ENCODE measurements around the gene NXNL1.

DNA sequence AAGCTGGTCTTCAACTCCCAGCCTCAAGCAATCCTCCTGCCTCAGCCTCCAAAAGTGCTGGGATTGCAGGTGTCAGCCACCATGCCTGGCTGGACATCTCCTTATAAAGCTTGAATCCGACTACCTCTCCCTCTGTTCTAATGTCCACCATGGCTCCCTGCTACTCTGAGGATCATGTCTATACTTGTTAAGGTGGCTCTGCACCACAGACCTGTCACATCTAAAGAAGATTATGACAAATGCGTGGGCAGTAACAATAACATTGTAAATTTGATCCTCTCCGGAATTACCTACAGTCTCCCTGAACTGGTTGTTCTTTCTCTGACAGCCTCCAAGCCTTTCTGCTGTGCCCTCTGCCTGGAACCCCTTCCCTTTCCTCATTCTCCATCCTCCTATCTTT, 1.8 kb downstream of the NXNL1 start:
- no peak for TF ChIP-seq POLR2AphosphoS5 (IDR thresholded peaks at IDR 0.05; ENCODE audit: low read depth, low read length)
- TF ChIP-seq, protein P1, sequence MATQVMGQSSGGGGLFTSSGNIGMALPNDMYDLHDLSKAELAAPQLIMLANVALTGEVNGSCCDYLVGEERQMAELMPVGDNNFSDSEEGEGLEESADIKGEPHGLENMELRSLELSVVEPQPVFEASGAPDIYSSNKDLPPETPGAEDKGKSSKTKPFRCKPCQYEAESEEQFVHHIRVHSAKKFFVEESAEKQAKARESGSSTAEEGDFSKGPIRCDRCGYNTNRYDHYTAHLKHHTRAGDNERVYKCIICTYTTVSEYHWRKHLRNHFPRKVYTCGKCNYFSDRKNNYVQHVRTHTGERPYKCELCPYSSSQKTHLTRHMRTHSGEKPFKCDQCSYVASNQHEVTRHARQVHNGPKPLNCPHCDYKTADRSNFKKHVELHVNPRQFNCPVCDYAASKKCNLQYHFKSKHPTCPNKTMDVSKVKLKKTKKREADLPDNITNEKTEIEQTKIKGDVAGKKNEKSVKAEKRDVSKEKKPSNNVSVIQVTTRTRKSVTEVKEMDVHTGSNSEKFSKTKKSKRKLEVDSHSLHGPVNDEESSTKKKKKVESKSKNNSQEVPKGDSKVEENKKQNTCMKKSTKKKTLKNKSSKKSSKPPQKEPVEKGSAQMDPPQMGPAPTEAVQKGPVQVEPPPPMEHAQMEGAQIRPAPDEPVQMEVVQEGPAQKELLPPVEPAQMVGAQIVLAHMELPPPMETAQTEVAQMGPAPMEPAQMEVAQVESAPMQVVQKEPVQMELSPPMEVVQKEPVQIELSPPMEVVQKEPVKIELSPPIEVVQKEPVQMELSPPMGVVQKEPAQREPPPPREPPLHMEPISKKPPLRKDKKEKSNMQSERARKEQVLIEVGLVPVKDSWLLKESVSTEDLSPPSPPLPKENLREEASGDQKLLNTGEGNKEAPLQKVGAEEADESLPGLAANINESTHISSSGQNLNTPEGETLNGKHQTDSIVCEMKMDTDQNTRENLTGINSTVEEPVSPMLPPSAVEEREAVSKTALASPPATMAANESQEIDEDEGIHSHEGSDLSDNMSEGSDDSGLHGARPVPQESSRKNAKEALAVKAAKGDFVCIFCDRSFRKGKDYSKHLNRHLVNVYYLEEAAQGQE (IDR thresholded peaks at IDR 0.05; ENCODE audit: insufficient read depth in 1 of 2, low read depth in 2 of 2, low read length in 2 of 2), result no peak
